GM18858 (cell line): ENCODE results near the gene MACF1.
"Not testable (repeated sequence)": the region's sequence is repeated elsewhere in the genome, so short reads cannot be mapped to it uniquely, and the experiment has no call there.

Source experiments
- ATAC-seq: cut with Tn5 transposase; IDR thresholded peaks from one replicate; pipeline ENCODE4 v1.9.1; 2021; ENCODE audit not compliant: unreplicated experiment

MACF1 gene

DNA sequence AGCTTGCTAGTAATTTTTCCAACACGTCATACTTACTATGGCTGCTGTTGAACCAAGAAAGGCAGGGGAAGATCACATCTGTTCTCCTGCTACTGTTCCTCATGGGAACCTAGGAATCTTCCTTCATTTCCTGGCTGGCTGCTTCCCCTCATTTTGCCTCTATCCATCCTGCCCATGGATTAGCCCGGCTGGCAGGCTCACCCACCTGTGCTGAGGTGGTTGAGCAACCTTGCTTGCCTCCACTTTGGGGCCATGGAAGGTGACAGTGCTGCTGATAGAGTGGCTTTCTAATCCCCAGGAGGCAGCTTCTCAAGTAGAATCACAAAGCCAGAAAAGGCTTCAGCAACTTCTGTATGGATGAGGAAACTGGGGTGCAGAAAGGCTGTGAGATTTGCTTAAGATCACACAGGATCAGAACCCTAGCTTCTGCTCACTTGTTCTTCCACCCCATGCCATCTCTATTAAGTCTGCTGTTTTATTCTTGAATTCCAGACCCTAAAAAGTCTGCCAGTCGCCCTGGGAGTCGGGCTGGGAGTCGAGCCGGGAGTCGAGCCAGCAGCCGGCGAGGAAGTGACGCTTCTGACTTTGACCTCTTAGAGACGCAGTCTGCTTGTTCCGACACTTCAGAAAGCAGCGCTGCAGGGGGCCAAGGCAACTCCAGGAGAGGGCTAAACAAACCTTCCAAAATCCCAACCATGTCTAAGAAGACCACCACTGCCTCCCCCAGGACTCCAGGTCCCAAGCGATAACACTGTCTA is 280.7 kb downstream of the MACF1 start:
- no peak for ATAC-seq

DNA sequence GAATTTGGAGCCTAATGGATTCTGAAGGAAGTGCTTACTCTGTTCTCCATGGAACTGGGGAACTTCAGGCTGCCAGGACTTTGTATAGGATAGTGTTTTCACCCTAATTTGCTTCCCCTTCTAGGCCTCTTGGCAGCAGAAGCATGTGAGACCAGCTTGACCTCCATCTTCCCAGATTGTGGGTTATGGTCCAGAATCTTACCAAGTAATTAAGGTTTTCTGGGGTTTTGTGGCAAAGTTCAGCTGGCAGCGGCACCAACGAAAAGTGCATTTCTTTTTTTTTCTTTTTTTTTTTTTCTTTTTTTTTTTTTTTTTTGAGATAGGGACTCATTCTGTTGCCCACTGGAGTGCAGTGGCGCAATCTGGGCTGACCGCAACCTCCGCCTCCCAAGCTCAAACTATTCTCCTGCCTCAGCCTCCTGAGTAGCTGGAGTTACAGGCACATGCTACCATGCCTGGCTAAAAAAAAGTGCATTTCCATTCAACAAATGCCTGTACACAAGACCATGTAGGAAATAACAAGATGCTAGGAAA is 283.6 kb downstream of the MACF1 start:
- no peak for ATAC-seq

DNA sequence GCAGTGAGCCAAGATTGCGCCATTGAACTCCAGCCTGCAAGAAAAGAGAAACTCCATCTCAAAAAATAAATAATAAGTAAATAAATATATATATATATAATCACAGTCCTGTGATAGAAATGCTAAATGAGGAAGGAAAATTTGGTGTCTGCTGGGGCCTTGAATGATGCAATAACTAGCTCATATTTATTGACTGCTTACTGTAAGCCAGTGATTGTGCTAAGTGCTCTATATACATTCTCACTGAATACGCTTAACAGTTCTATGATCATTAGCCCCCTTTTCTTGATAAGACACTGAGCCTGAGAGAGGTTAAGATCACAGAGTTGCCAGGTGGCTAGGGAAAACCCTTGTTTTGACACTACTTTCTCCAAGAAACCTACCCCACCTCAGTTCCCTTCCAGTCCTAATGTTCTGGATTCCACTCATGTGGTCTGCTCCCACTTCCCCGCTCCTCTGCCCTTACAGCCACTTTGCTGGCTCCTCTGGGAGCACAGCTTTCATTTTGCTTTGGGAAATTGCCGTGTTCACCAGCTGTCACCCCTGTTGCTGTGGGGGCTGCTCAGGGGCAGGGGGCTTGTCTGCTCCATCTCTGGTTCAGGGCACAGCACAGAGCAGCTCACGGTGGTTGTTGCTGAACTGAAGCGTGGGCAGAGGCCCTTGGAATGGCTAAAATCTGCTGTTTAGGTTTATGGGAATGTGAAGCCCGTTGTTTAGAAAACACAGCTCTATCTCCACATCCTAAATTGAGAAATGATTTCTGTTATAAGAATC is 284.5 kb downstream of the MACF1 start:
- ATAC-seq: no peak

DNA sequence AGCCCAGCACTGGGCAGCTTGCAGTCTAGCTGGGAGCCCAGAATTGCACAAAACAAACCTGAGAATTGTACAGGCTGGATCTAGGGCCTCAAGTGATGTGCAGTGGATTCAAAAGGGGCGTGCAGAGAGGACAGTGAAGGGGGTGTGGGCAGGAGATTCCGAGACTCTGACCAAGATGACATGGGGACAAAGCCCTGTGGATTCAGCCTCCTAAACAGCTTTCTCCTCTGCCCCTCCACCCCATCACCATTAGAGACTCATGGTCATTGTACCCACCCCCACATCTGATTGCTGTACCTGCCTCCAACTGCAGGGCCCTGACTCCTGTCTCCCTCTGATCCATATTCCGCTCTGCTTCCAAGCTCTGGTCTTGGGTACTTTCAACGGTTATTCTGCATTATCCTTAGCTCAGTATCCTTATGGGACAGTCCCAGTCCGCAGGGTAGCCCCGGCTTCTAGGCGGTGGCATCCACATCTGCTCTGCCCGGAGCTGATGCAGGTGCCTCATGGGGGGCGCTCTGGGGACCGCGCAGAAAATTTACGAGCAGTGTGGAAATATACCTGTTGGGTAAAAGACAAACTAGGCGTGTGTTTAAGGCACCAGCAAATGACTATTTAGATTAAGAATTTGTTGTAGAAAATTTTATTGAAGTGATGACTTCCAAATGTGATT is 285.2 kb downstream of the MACF1 start:
- ATAC-seq: no peak

DNA sequence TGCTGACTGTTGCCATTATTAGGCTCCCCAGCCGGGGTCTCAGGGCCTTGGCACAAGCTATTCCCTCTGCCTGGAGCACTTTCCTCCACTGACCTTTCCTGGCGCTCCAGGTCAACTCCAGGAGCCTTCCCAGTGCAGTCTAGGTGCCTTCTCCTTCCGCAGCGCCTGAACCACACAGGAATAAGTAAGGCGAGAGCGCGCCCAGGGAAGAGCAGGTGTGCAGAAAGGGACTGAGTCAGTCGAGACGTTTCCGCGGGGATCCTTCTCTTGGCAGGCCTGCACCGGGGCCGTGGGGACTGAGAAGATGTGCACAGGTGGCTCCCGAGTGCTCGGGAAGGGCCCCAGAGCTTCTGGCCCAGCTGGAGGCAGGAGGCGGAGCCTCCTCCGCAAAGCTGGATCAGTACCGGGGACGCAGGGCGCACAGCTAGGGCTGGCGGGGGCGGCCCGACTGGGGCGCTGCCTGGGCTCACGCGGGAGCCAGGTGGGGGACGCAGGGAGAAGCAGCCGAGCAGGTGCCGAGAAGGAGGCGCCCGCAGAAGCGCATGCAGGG is 286.2 kb downstream of the MACF1 start:
- ATAC-seq: no peak

DNA sequence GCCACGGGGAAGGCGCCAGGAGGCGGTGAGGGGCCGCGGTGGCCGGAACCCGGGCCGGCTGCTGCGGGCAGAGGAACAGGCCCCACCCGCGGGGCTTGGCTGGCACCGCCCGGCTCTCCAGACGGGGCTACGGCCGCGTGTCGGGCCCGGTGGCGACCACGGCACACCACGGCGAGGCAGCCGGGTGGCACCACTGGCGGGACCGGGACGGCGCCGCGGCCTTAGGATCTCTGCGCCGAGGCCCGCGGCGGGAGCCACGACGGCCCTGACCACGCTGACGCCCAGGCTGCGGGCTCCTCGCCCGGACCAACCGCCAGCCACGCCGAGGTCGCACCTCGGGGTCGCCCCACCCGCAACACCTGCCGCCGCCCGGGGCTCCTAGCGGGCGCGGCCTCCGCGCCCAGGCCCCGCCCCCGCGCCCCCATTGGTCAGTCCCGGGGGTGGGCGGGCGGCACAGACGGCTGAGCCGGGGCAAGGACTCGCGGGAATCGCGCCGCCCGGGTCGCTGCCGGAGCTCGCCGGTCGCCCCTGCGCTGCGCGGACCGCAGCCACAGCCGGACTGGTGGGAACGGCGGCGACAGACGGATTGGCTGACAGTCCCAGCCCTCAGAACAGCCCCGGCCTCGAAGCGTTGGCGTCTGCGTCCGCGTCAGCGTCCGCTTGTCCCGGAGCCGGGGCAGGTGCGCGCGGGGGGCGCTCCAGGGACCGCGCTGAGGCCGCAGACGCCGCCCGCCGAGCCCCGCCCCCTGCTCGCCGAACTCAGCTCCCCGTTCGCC is 286.8 kb downstream of the MACF1 start, which contains the start of gene BMP8A:
BMP8A (plus strand) TSS at position 491 of the 776 bp plus-strand sequence. CDS start 356 bp downstream, outside the sequence.
- peak; percentile 51 for ATAC-seq

DNA sequence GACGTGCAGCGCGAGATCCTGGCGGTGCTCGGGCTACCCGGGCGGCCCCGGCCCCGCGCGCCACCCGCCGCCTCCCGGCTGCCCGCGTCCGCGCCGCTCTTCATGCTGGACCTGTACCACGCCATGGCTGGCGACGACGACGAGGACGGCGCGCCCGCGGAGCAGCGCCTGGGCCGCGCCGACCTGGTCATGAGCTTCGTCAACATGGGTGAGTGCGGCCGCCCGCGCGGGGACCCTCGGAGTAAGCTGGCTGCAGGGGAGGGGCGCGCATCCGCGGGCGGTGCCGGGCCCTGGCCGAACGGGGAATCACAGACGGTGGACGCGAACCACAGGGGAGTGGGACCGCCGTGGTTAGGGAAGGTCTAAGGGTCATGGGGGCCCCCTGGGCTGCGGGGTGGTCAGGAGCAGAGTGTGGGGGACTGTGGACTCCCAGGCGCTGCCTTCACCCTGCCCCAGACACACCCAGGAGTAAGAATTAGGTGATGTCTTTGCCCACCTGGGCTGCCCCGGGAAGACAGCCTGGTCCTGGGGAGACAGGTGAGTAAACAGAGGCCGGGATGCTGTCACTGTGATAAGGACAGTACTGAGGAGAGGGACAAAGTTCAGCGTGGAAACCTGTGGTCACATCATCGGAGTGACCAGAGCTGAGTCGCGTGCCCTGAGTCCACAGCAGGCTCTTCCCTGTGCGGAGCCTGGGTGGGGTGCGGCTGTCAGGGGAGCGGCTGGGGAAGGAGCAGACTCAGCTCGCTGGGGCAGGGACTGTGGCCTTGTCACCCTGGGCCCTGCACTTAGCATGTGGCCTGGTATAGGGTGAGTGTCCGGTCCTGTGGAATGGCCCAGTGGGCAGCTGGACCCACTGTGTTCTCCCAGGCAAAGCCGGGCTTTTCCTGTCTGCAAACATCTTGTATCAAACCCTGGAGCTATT is 287.9 kb downstream of the MACF1 start:
- not testable (repeated sequence) for ATAC-seq

DNA sequence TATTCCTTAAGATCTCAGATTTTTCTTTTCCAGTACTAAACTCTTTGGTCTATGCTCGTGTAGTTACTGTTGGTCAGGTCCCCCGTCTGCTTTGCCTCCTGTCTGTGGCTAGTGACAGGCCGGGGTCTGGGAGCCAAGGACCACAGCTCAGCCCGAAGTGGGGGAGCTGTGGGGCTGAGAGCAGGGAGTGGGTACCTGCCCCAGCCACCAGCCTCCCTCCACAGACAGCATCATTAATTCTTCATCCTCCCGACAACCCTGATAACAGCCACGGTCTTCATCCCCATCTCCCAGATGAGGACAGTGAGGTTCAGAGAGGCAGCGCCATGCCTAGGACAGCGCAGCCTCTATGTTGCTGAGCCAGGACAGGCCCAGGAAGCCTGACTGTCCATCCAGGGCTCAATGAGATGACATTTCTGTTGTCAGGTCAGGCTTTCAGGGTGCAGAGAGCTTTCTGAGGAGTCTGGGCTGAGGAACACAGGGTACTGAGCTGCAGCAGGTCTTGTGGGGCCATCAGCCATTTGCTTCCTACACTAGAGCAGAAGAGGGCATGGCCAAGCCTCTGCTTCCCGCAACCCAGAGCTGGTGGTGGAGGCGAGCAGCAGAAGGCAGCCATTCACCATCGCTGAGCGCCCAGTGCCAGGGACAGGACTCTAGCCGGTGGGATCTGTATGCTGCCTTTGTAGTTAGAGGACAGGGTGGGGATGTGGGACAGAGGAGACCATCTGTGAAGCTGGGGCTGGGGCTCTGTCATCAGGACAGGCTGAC is 288.7 kb downstream of the MACF1 start:
- not testable (repeated sequence) for ATAC-seq

DNA sequence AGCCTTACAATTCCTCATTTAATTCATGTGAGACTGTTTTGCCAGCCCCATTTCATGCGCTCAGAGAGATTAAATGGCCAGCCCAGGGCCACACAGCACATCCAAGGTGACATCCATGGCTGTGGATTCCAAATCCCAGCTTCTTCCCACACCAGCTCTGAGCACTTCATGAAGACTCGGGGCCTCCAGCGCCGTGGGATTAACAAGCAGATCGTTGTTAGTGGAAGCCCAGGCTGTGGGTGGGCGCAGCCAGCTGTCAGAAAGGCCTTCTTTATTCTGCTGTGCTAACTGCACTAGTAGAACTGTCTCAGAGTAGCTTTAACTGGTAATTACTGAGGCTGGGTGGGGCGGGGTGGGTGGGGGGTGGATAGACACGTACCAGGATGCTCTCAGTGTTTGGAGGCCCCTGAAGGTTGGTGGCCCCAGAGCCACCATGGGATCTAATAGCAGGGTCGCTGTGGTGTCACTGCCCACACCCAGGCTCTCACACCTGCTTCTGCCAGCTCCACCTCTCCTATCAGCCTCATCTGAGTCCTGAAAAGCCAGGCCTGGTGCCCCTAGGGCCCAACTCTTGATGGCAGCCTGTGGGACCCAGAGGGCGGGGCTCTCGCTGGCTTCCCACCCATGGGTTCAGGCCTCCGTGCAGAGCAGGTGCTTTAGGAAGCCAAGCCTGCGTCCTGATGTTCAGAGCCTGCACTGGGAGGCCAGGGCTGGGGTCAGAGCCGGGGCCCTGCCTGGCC is 290.3 kb downstream of the MACF1 start:
- no peak for ATAC-seq

DNA sequence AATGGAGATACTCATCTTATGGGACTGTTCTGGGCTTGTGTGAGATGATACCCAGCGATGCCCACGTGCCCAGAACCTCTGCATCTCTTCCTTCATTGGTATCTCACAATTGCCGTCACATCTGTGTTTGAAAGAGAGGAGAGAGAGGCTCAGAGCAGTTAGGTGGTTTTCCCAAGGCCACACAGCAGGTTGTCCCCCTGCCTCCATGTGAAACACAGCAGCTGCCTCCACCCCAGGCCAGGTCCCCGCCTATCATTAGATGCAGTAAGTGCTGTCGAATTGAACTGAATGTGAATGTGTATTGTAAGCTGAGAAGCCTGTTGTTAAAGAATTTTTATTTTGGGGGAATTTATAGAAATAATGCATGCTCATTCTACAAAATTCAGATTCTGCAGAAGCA is 292.0 kb downstream of the MACF1 start:
- ATAC-seq: not testable (repeated sequence)

DNA sequence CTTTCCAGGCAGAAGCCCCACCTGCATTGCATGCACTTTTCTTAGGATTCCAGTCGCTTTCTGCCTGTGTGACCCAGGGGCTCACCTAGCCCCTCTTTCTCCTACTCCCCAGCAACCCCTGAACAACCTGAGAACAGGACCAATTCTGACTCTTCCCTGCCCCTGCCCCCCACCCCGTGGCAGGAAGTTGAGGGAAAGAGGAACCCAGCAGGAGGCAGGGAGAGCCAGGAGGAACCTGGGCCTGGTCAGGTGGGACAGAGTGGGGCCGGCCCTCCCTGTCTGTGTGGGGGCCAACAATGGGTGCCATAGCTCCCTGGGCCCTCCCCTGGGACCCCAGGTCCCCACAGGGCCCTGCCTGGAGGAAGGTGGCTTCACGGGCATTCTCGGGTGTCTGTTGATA is 293.1 kb downstream of the MACF1 start:
- no peak for ATAC-seq

DNA sequence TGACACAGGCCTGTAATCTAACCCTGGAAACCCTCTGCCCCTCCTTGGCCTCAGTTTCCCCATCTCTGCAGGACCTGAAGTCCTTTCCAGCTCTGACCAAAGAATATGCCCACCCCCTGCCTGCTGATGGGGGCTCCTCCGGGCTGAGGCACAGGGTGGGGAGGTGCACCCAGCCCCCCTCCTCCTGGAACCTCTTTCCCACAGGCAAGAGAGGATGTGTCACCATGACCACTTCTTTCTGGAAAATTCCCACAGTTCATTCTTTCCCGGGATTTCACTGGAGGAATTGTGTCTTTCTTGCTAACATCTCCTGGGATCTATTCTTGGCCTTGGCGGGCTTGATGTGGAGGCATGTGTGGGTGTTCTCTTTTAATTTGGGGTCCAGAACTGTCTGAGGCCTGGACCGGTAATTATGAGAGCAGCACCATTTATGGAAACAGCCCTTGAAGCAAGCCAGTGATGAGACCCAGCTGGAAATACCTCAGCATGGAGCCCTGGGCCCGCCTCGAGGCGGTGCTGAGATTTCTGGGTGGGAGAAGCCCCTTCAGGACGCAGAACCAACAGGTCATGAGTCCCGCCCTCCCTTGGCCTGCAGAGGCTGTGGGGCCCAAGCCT is 293.7 kb downstream of the MACF1 start:
- not testable (repeated sequence) for ATAC-seq

DNA sequence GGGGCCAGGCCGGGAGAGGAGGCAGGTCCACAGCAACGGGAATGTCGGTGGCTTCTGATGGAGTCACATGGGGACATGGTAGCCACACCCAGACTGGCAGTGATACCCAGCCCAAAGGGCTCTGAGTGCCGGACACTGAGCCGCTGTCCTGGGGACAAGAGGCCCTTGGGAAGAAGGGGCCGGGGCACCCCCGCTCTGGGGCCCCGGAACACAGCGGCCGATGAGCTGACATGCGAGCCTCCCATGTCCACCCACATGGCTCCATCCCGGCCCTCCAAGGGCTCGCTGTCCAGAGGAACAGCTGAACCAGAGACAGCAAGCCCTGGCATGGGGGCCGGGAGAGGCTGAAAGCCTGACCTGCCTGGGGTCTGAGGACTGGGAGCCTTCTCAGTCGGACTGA is 294.3 kb downstream of the MACF1 start:
- not testable (repeated sequence) for ATAC-seq

DNA sequence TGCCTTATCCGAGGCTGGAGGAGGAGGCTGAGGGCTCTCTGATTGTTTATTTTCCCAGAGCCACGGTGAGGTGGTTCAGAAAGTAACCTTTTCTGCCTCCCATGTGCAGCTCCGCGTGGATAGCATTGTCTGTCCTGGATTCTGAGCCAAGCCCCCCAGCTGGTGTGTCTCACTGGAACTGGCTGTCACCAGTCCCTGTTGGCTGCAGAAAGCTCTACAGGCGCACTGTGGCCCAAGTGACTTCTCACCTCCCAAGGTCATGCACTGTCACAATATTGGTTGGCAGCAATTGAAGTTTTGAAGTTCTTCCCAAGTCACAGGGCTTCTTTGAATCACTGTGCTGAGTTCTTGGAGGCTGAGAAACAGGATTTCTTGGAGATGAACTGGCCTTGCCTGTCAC is 295.2 kb downstream of the MACF1 start:
- no peak for ATAC-seq

DNA sequence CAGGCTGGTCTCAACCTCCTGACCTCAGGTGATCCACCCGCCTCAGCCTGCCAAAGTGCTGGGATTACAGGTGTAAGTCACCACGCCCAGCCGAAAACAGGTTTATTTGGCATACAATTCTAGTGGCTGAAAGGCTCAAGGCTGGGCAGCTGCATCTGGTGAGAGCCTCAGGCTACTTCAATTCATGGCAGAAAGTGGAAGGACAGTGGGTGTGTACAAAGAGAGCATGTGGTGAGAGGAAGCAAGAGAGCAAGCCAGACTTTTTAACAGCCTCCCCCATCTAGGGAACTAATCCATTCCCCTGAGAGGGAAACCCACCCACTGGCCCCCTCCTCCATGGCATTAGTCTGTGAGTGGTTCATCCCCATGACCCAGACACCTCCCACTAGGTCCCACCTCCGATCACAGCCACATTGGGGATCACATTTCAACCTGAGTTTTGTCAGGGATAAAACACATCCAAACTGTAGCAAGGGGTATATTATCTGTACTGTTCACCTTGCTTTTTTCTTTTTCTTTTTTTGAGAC is 296.4 kb downstream of the MACF1 start:
- no peak for ATAC-seq

DNA sequence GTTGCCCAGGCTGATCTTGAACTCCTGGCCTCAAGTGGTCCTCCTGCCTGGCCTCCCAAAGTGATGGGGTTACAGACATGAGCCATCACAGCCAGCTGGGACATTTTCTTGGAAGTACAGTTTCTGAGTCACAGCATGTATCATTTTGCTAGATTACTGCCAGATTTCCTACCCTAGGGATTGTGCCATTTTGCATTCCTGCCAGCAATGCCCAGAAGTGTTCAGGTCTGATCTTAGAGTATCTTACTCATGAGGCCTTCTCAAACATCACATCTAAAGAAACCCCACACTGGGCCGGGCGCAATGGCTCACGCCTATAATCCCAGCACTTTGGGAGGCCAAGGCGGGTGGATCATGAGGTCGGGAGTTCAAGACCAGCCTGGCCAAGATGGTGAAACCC is 297.2 kb downstream of the MACF1 start:
- no peak for ATAC-seq

DNA sequence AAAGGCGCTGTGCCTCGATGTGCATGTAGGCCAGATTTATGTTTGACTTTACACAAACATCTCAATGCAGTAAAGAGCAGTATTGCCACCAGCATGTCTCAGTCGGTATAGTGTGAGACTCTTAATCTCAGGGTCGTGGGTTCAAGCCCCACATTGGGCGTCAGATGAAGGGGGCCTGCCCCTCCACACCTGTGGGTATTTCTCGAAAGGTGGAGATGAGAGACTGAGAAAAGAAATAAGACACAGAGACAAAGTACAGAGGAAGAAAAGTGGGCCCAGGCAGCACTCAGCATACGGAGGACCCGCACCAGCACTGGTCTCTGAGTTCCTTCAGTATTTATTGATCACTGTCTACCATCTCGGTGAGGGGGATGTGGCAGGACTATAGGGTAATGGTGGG is 299.9 kb downstream of the MACF1 start:
- not testable (repeated sequence) for ATAC-seq
